Measurements from ENCODE around the gene HORMAD2.
"Not testable (repeated sequence)": the region's sequence is repeated elsewhere in the genome, so short reads cannot be mapped to it uniquely, and the experiment has no call there.

HORMAD2 gene

DNA sequence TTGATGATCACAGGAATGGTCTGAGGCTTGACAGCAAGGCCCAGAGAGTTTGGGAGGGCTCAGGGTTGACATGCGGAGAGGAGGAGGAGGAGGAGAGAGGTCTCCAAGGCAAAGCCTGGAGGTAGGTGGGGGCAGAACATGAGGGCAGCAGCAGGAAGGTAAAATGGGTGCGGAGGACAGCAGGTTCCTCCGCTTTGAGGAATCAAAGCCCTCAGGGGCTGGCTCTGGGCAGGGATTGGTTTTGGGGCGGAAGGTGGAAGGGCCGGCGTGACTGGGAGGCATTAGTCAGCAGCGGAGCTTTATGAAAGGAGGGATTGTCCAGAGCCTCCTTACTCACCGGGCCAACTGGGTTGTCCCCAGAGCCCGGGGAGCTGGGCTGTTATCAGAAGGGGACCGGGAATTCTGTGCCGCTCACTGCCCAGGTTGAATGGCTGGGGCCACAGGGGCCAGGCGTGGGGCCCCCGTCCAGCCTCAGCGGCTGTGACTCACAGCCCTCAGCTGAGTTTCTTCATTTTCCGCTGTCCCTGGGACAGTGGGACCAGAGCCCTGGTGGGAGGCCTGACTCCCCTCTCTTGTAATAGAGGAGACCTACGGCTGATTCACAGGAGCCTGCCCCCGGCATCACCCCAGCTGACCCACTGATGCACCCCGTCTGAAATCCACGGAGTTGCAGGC lies 130.1 kb downstream of the HORMAD2 start:
- no peak for DNase-seq (ENCODE audit: low spot score)

DNA sequence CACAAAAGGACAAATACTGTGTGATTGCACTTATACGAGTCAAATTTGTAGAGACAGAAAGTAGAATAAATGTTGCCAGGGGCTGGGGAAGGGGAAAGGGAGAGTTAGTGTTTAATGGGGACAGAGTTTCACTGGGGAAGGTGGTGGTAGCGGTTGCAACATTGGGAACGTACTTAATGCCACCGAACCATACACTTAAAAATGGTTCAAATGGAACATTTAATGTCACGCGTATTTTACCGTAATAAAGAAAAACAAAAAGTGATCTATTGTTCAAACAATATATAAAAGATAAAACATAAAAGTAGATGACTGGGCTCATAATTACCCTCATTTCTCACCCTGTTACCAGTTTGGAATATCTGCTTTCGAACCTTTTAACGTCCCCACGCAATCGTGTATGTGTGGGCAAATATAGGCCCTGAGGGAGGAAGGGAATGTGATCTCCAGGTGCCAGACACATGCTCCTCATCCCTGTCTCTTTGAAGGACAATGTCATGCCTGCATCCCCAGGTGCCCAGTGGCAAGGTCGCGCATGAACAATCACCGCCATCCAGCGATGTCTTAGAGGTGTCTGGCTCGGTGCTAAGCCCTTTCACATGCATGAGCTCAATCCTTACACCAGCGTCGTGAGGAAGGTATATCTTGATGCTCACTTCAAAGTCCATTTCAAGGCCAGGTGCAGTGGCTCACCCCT lies 131.0 kb downstream of the HORMAD2 start:
- DNase-seq (ENCODE audit: low spot score): no peak

DNA sequence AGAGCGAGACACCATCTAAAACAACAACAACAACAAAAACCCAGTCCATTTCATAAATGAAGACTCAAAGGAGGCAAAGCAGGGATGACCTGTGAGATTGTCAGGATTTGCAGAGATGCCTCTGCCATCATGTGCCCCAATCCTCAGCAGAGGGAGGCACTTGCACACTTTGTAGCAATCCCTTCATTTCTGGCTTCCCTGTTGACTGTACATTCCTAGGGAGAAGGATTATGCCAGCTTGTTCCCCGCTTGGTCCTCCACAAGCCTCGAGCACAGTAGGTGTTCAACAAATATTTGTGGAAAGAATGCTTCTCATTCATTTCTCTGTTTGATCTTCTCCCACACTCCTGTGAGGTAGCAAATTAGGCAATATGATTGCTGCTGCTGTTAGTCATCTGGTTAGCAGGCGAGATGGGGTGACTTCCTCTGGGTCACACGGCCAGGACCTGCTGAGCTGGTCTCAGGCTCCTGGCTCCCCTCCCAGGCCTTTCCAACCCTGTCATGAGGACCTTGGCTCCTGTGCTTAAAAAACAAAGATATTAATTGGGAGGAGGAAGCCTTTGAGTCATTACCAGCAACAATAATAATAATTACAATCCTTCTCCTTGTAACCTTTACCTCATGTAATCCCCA lies 132.2 kb downstream of the HORMAD2 start:
- DNase-seq (ENCODE audit: low spot score): peak; percentile 87

DNA sequence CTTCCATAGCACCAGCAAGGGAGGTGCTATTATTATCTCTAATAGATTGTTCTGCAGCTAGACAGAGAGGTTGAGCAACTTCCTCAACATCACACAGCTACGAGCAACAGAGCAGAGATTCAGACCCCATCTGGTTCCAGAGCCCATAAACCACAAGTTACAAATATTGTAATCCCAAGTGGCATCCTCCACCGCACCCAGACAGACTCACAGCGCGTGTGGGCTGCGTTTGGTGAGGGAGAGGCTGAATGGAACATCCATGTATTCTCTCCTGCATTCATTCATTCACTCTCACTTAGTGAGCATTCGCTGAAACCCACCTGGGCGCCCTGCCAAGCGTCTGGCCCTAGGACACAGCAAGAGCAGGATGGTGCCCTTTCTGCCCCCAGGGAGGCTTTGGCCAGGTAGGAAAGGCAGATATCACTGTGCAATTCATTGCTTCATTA lies 132.8 kb downstream of the HORMAD2 start:
- DNase-seq (ENCODE audit: low spot score): peak; percentile 64

DNA sequence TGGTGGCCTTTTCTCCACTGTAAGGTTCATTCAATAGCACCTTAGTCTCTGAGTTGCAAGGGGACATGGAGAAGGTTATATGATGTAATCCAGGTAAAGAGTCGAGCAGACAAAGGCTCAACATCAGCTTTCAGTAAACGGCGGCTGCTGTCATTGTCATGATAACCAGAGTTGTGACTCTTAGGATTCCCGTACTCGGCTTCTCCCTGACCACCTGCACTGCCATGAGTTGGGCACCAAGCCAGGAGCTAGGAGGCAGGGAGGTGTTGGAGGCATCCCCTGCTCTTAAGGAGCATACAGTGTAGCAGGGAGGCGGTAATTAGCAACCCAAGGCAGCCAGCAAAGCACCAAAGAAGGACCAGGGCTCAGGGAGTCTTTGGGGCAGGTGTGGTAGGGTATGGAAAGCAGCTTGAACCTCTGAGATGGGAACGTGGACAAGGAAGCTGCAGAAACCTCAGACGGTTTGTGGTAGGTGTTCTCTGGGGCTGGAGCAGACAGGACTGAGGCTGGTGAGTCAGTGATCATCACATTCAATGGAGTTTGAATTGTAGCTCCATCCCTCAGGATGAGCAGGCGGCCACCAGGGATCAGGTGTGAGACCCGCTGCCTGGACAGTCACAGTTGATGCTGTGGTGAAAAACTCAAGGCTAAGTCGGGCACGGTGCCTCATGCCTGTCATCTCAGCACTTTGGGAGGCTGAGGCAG lies 134.6 kb downstream of the HORMAD2 start:
- DNase-seq (ENCODE audit: low spot score): no peak

DNA sequence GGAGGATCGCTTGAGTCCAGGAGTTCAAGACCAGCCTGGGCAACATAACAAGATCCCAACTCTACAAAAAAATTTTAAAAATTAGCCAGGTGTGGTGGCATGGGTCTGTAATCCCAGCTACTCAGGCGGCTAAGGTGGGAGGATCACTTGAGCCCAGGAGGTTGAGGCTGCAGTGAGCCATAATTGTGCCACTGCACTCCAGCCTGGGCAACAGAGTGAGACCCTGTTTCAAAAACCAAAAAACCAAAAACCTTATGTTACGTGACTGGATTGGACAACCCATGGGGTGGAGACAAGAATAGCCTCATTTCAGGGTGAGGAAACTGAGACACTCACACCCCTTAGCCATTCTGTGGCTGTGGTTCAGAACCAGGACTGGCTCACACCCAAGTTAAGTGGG lies 136.0 kb downstream of the HORMAD2 start:
- not testable (repeated sequence) for DNase-seq (ENCODE audit: low spot score)

DNA sequence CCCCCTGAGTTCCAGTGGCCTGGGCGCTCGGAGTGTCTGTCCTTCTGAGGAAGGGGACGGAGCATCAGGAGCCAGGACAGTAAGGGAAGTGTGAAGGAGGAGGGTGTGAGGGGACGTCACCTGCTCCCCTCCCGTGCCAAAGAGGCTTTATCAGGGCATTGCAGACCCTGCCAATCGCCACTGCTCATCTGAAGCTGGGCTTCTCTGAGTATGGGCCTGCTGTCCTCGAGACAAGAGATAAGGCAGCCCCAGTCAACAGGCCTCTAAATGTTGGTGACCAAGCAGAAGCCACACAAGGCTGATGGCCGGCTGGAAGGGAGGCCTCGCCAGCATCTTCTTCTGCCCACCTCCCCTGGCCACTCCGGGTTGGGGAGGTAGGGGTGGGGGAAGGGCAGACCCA lies 136.4 kb downstream of the HORMAD2 start:
- no peak for DNase-seq (ENCODE audit: low spot score)

DNA sequence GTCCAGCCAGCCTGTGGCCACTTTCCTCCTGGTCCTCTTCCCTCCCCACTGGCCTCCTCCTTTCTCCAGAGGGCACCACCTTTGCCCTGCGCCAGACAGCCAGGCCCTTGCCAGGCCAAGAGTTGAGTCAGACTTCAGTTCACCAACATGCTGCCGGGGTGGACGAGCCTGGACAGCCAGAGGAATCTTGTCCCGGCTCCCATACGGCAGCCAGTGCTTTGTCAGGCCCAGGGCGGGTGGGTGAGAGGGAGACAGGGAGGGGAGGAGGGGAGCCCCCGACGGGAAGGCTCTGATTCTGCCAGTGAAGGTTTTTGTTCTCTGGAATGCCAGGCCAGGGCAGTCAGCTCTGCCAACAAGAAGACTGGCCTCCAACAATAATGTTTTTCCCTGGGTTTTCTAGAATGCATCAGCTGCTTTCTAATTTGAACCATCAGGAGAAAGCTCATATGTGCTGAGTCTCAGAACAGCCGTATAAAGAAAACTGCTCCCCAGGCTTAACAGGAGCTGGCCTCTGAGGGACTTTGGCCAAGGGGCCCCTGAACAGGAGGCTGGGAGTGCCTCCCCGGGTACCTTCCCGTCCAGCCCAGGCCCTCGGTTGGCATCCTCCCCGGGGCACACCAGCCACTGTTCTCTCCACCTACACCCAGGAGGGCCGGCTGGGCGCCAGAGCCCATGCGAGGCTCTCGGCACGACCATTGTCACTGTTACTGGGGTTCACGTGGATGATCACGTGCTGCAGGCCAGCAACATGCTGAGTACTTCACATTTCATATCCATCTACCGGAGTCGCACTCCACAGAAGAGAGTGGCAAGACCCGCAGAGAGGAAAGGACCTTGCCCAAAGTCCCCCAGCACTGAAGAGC lies 137.7 kb downstream of the HORMAD2 start:
- DNase-seq (ENCODE audit: low spot score): peak; percentile 61

DNA sequence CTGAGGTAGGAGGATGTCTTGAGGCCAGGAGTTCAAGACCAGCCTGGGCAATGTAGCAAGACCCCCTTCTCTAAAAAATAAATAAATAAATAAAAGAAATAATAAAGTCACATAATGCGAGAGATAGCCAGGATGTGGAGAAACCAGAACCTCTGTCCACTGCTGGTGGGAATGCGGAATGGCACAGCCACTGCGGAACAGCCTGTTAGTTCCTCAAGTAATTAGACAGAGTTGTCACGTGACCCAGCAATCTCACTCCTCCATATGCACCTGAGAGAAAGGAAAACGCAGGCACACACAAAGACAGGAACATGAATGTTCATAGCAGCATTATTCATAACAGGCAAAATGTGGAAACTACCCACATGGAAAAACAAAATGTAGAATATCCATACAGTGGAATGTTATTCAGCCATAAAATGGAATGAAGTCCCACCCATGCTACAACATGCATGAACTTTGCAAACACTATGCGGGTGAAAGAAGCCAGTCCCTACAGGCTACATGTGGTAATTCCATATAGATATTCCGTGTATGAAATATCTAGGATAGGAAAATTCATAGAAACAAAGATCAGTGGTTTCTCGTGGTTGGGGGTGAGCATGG lies 138.9 kb downstream of the HORMAD2 start:
- no peak for DNase-seq (ENCODE audit: low spot score)

DNA sequence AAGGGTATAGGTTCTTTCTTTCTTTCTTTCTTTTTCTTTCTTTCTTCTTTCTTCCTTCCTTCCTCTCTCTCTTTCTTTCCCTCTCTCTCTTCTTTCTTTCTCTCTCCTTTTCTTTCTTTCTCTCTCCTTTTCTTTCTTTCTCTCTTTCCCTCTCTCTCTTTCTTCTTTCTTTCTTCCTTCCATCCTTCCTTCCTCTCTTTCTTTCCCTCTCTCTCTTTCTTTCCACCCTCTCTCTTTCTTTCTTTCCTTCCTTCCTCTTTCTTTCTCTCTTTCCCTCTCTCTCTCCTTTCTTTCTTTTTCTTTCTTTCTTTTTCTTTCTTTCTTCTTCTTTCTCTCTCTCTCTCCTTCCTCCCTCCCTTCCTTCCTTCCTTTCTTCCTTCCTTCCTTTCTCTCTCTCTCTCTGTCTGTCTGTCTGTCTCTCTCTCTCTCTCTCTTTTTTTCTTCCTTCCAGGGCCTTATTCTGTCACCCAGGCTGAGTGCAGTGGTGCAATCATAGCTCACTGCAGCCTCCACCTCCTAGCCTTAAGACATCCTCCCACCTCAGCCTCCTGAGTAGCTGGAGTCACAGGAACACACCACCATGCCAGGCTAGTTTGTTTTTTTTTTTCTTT lies 139.5 kb downstream of the HORMAD2 start:
- DNase-seq (ENCODE audit: low spot score): no peak

DNA sequence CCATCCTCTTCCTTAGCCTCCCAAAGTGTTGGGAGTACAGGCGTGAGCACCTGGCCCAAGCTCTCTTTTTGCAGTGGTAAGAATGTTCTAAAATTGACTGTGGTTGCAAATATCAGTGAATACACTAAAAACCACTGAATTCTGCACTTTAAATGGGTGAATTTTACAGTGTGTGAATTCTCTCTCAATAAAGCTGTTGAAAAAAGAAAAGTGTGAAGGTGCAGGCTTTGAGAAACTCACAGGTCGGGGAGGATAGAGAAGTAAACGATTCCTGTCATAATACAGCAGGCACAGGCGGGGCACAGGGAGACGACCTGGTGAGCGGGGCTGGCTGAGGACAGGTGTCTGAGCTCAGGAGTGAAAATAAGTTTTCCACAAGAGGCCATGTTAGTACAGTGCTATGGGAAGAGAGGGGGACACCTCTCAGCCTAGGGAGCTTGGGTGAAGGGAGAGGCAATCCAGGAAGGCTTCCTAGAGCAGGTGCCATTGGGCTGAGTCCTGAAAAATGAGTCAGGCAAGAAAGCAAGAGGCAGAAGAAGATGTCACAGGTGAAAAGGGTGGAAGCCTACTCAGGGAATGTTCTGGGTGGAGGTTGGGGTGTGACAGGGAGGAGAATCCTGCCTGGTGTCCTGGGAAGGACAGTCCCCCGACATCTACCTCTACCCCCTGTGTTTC lies 140.2 kb downstream of the HORMAD2 start:
- DNase-seq (ENCODE audit: low spot score): no peak

DNA sequence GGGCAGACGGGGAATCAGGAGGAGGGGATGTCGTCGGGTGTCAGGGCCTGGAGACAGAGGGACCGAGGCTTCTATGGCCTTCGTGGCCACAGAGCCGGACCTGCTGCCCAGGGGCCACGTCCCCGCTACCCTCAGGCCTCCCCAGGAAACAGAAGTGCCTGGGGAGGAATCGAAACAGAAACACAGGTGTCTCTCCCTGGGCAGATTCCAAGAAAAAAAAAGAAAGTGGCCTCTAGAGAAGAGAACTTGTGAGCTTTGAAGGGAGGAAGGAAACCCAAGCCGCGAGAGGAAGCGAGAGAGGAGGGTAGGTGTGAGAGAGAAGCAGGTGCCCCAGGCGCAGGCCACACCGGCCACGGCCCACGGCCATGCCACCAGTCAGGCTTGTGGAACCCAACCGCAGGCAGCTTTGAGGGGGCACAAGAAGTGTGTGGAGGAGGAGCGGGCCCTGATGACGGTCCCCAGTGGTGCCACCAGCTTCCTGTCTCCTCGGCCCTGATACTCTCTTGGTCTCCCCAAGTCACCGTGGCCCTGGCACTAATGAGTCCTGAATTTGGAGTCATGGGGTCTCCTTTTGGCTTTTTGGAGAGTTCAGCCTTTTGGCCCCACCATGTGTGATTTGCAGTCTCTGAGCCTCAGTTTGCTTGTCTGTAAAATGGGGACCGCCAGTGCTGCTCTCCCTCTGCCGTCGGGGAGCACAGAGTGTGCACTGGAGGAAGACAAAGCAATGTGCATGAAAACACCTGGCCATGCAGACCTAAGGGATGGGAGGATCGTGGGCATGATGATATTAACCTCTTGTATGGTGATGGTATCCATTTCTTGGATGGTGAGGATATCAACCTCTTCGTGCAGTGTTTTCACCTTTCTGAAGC lies 141.1 kb downstream of the HORMAD2 start:
- no peak for DNase-seq (ENCODE audit: low spot score)

DNA sequence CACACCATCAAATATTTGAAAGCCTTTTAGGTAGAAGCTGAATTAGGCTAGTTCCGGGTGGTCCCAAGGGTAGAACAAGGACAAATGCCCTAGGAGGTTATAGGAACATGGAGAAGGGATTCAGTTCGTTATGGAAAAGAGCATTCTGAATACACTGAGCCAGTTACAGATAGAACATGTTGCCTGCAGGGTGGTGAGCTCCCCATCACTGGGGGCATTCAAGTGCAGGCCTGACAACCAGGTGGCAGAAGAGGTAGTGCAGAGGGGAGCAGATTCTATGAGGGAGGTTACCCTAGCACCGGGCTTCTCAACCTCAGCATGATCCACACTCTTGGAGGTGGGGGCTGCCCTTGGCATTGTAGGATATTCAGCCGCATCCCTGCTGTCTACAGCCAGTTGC lies 142.1 kb downstream of the HORMAD2 start:
- no peak for DNase-seq (ENCODE audit: low spot score)

DNA sequence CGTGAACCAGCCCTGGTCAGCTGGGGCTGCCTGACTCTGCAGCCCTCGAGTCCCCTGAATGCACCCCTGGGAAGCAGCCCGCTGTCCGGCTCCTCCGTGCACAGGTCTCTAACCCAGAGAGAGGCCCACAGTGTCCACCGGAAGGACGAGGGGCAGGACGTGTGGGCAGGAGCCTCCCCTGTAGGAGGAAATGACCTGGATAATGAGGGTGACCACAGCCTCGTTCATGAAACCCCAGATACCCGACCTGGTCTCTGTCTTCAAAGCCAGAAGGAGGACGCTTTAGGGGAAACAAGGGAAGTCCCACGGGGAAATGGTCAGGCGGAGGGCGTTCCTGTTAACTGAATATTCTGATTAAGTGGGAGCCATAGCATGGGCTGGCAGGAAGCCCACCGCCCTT lies 143.0 kb downstream of the HORMAD2 start:
- DNase-seq (ENCODE audit: low spot score): no peak

DNA sequence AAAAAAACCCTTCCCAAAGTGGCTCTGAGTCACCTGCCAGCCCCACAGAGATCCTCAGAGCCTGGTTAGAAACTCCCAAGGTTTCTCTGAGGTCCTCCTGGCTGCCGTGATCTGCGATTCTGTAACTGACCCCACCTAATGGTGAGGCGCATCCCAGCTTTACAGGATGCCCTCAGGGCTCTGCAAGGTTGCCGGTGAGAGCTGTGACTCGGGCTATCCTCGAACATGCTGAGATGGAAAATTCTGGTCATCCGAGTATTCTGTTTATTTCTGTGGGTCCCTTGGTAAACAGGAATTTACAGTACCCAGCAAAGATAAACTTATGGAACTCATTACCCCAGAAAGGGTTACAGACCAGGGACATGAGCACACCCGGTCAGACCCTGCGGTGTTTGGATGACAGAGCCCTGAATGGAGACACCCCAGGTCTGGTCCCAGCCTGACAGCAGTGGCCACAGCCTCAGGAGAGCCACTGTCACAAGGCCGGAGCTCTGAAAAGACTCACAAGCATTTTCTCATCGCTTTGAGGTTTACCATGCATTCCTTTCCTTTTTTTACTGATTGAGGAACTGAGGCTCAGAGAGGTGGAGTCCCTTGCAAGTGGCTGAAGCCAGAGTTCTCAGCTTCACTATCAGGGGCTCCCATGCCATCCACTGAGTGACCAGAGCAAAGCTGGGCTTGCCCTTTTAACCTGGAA lies 144.0 kb downstream of the HORMAD2 start:
- DNase-seq (ENCODE audit: low spot score): peak; percentile 32

DNA sequence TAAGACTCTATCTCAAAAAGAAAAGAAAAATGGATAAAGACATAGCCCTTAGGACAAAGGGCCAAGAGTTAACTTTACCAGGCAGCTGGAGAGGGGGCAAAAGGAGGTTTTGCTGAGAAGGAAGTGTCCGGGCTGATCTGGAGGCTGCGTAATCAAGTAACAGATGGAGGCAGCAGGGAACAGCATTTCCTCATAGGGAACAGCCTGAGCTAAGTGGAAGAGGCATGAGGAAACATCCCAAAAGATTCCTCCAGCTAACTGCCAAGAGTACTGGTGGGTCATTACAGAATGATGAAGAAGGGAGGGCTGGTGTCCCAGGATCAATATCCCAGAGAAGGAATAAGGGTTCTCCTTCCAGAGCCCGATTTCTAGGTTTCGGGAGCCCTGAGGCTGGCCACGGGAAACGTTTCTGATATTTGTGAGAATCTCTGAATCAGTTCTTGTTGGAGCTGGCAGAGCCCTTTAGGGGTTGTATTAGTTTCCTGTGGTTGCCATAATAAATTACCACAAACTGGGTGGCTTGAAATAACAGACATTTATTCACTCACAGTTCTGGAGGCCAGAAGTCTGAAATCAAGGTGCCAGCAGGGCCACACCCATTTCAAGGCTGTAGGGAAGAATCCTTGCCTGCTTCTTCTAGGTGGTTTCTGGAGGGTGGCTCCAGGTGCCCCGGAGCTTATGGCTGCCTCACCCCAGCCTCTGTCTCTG lies 145.1 kb downstream of the HORMAD2 start:
- no peak for DNase-seq (ENCODE audit: low spot score)

DNA sequence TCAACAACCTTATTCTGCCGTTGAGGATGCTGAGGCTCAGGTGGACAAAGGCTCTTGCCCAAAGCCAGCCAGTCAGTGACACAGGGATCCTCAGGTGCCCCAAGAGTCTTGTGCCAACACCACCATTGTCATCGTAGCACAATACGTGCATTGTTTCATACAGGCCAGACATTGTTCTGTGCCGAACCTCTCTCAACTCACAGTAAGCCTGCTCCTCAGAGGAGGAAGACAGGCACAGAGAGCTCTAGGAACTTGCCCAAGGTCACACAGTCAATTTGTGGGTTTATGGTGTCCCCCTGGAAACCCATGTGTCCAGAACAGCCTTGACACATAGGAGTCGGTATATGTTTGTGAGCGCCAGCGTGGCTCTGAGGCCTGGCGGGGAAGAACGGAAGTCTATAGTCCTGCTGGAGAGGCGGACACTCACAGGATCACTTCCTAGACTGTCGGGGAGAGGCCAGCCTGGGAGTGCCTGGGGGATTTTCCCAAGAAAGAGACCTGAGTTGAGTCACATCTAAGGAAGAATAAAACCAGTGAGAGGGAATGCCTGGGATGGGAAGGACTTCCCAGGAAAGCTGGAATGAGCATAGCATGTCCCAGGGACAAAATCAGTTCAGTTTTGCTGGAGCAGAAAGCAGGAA lies 146.0 kb downstream of the HORMAD2 start:
- no peak for DNase-seq (ENCODE audit: low spot score)

All from AG20443 (cell line).